ENCODE data around the gene KMT2D.

KMT2D gene

GRCh38 chr12:49032276-49032675 is 28.3 kb downstream of the KMT2D start:
- no peak for DNase-seq

- DNase-seq: no peak
Measured at GRCh38 chr12:49031573-49032161, 28.9 kb downstream of the KMT2D start.

GRCh38 chr12:49030714-49031572 is 29.7 kb downstream of the KMT2D start:
- no peak for DNase-seq

GRCh38 chr12:49030119-49030518 is 30.5 kb downstream of the KMT2D start:
- DNase-seq: no peak

- DNase-seq: no peak
Measured at GRCh38 chr12:49028666-49029275, 31.8 kb downstream of the KMT2D start.

GRCh38 chr12:49027846-49028555 is 32.6 kb downstream of the KMT2D start:
- DNase-seq: no peak

- DNase-seq: no peak
Measured at GRCh38 chr12:49026678-49027480, 33.7 kb downstream of the KMT2D start.

GRCh38 chr12:49026101-49026500 is 34.5 kb downstream of the KMT2D start:
- no peak for DNase-seq

GRCh38 chr12:49025463-49025862 is 35.1 kb downstream of the KMT2D start:
- no peak for DNase-seq

- DNase-seq: no peak
Measured at GRCh38 chr12:49024543-49024942, 36.1 kb downstream of the KMT2D start.

- no peak for DNase-seq
Measured at GRCh38 chr12:49023812-49024211, 36.8 kb downstream of the KMT2D start.

- no peak for DNase-seq
Measured at GRCh38 chr12:49022558-49023178, 37.9 kb downstream of the KMT2D start.

- DNase-seq: no peak
Measured at GRCh38 chr12:49021292-49021915, 39.2 kb downstream of the KMT2D start.

- DNase-seq: no peak
Measured at GRCh38 chr12:49020441-49020840, 40.2 kb downstream of the KMT2D start.

- DNase-seq: no peak
Measured at GRCh38 chr12:49019443-49020324, 40.9 kb downstream of the KMT2D start.

- no peak for DNase-seq
Measured at GRCh38 chr12:49019120-49019430, 41.5 kb downstream of the KMT2D start.

GRCh38 chr12:49018261-49019119 is 42.1 kb downstream of the KMT2D start, which contains the start of gene PRKAG1:
PRKAG1 (minus strand) TSS chr12:49018776; CDS start chr12:49018740, 36 bp downstream.
- DNase-seq: peak; percentile 88

GRCh38 chr12:49017891-49018260 is 42.7 kb downstream of the KMT2D start:
- DNase-seq: no peak

- no peak for DNase-seq
Measured at GRCh38 chr12:49015196-49015595, 45.4 kb downstream of the KMT2D start.

GRCh38 chr12:49014547-49014946 is 46.0 kb downstream of the KMT2D start:
- no peak for DNase-seq
